ENCODE data around the gene PSMA3. TPM values are rescaled to one million over a fixed set of nuclear protein-coding genes. Genes with fewer than 3 reads are reported as not detected.

Gene PSMA3
- total RNA-seq, 1 donor from 2014 or later: 132 TPM

- Histone ChIP-seq H3K4me3 (no peak overlapping the region), H3K27me3 (ENCODE audit: low read depth) (no peaks in the 10 kb centered on the region), H3K9me3 (no peaks in the 10 kb centered on the region), H3K27ac (no peak overlapping the region), H3K36me3 (peaks cover 88% of the 10 kb centered on the region), H3K4me1 (peaks cover 75% of the 10 kb centered on the region)
- TF ChIP-seq, protein P1, sequence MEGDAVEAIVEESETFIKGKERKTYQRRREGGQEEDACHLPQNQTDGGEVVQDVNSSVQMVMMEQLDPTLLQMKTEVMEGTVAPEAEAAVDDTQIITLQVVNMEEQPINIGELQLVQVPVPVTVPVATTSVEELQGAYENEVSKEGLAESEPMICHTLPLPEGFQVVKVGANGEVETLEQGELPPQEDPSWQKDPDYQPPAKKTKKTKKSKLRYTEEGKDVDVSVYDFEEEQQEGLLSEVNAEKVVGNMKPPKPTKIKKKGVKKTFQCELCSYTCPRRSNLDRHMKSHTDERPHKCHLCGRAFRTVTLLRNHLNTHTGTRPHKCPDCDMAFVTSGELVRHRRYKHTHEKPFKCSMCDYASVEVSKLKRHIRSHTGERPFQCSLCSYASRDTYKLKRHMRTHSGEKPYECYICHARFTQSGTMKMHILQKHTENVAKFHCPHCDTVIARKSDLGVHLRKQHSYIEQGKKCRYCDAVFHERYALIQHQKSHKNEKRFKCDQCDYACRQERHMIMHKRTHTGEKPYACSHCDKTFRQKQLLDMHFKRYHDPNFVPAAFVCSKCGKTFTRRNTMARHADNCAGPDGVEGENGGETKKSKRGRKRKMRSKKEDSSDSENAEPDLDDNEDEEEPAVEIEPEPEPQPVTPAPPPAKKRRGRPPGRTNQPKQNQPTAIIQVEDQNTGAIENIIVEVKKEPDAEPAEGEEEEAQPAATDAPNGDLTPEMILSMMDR (IDR thresholded peaks at IDR 0.05): no peak
- intact Hi-C loops (cut with DNase I): no loop called here
- DNase-seq: no peak
- ATAC-seq: no peak
Observed at GRCh38 chr14:58291646-58292045, 47.0 kb downstream of the PSMA3 start.

DNA sequence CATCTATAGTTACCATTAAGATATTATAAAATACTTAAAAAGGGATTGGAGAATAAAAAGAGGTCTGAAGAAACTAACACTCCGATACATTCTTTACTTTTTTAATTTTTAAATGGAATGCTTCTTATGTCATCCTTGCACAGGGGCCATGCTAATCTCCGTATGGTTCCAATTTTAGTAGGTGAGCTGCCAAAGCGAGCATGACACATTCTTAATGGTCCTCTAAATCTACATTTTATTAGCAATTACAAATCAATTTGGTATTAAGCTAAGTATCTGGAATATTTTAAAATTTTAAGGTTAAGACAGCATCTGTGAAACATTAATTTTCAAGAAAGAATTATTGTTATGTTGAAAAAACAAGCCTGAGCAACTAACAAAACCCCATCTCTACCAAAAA lies 47.5 kb downstream of the PSMA3 start:
- no peak for DNase-seq
- peaks cover 72% of the 10 kb centered on the region for H3K4me1 ChIP-seq
- ATAC-seq: no peak
- TF ChIP-seq, protein P1 (IDR thresholded peaks at IDR 0.05): no peak
- H3K4me3 ChIP-seq: no peak overlapping the region
- H3K27ac ChIP-seq: no peak overlapping the region
- H3K36me3 ChIP-seq: peaks cover 83% of the 10 kb centered on the region
- intact Hi-C loops (cut with DNase I): no loop called here
- H3K9me3 ChIP-seq: no peaks in the 10 kb centered on the region
- no peaks in the 10 kb centered on the region for H3K27me3 ChIP-seq (ENCODE audit: low read depth)

DNA sequence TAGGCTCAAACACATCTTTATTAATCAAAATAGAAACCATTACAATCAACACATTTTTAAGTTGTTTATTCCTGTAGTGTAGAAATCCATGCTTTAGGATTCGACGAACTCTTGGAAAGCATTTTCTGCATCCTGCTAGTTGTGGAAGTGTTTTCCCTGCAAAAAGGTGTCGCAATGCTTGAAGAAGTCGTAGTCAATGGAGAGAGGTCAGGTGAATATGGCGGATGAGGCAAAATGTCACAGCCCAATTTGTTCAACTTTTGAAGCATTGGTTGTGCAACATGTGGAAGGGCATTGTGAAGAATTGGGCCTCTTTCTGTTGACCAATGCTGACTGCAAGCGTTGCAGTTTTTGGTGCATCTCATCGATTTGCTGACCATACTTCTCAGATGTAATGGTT lies 49.6 kb downstream of the PSMA3 start:
- H3K9me3 ChIP-seq: no peaks in the 10 kb centered on the region
- intact Hi-C loops (cut with DNase I): no loop called here
- no peaks in the 10 kb centered on the region for H3K27me3 ChIP-seq (ENCODE audit: low read depth)
- peaks cover 59% of the 10 kb centered on the region for H3K4me1 ChIP-seq
- H3K27ac ChIP-seq: no peak overlapping the region
- TF ChIP-seq, protein P1 (IDR thresholded peaks at IDR 0.05): no peak
- H3K4me3 ChIP-seq: no peak overlapping the region
- H3K36me3 ChIP-seq: peaks cover 63% of the 10 kb centered on the region
- DNase-seq: no peak
- ATAC-seq: no peak

DNA sequence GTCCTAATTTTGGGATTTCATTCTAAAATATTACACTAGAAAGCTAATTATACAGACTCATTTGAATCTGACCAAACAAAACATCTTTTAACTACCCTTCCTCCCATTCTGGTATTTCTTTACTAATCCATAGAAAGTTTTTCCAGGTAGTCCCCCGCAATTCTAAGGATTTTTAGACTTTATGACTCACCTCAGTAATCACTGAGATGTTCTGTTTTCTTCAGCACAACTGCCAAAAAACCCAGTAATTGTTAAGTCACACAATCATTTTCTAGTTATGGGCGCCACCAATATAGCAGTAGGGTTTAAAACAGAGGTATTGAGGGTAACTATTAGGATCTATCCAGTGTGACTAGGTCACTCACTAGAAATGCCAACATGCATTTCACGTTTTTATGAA lies 52.1 kb downstream of the PSMA3 start:
- no peak for ATAC-seq
- Histone ChIP-seq H3K4me1 (peaks cover 62% of the 10 kb centered on the region), H3K27ac (peak overlapping the region; percentile 93), H3K9me3 (no peaks in the 10 kb centered on the region), H3K36me3 (peaks cover 43% of the 10 kb centered on the region), H3K27me3 (ENCODE audit: low read depth) (no peaks in the 10 kb centered on the region), H3K4me3 (peak overlapping the region; percentile 78)
- intact Hi-C loops (cut with DNase I): no loop called here
- DNase-seq: no peak
- TF ChIP-seq, protein P1 (IDR thresholded peaks at IDR 0.05): no peak

DNA sequence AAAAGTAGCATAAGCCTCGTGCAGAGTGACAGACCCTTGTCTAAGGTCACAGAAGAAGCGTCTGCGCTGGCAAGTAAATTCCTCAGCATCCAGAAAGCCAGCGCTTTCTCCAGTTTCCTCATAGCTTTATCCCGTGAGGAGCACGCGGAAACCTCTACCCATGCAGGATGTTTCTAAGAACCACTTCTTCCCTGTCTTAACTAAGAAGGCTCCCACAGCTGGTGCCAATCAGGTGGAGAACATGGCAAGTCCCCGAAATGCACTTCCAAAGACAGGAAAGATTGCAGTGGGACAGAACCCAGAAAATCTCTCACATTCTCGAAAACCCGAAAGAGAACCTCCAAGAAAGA lies 52.7 kb downstream of the PSMA3 start:
- Histone ChIP-seq H3K9me3 (no peaks in the 10 kb centered on the region), H3K4me3 (peak overlapping the region; percentile 78), H3K4me1 (peaks cover 55% of the 10 kb centered on the region), H3K27ac (peak overlapping the region; percentile 93), H3K27me3 (ENCODE audit: low read depth) (no peaks in the 10 kb centered on the region), H3K36me3 (peaks cover 43% of the 10 kb centered on the region)
- TF ChIP-seq, protein P1 (IDR thresholded peaks at IDR 0.05): no peak
- DNase-seq (peak; percentile 58), ATAC-seq (peak in 1 of 2 donors; percentile 2)
- intact Hi-C loops (cut with DNase I): no loop called here
